ENCODE measurements around the gene SLC17A9. TPM values are rescaled to one million over a fixed set of nuclear protein-coding genes. Genes with fewer than 3 reads are reported as not detected.

SLC17A9 gene
- total RNA-seq, 1 experiment from 2014 or later = 37.6 TPM

DNA sequence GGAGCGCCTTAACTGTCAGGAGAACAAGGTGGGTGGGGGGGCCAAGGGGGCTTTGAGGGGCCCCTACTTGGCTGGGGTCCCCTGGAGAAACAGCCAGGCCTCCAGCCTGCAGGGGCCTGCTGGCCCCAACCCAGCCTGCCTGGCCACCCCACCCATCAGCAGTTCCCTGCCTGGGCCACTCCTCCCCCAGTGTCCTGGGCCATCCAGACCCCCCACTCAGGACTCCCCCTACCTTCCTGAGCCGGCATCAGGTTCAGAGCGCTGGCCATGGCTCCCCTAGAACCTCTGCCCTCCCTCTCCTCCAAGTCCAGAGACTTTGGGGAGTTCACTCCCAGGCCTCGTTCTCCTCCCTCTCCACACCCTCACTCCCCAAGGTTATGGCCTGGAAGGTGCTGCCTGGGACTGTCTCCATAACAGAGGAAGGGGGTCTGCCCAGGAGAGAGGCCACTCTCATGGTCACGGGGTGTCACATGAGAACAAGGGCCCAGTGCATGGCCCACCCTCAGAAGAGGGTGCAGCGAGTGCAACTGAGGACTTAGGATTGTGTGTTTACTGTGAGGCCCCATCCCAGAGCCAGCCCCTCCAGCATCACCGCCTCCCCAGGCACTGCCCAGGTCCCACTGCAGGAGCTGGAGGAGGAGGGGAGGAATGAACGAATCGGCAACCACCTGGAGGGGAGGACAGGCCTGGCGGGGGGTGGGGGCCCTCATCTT is 6.0 kb downstream of the SLC17A9 start:
- CTCF ChIA-PET = no interaction called here
- POLR2A ChIA-PET = interaction anchor here (0.5 kb wide), 1 partner anchor 14 kb away, joined by 3 read pairs; no protein-coding TSS in a partner anchor
- RAD21 ChIA-PET (ENCODE audit: low non-redundant PET in 1 of 2, low total read pairs in 2 of 2, uncharacterized antibody in 2 of 2, unreplicated experiment in 2 of 2) = no interaction called here

More for the DNA sequence above, 6.0 kb downstream of the SLC17A9 start:
- Histone ChIP-seq H3K9me2 (ENCODE audit: insufficient read depth) (no peaks in the 10 kb centered on the region), H3K4me1 (ENCODE audit: control insufficient read depth in 1 of 2, insufficient read depth in 2 of 2, low read length in 2 of 2) (peaks cover 0 to 3% of the 10 kb centered on the region in 2 experiments; a peak in 3 of 4 replicates), H3K4me3 (replicated peaks in 1 of 2; ENCODE audit: low read depth in 1 of 2, low read length in 2 of 2) (no peak overlapping the region), H3K27ac (ENCODE audit: low read depth, low read length) (no peak overlapping the region), H2AFZ (ENCODE audit: low read depth, low read length, poor library complexity, severe bottlenecking) (no peak overlapping the region), H3K9ac (ENCODE audit: low read length) (no peak overlapping the region), H4K20me1 (ENCODE audit: insufficient read depth) (no peaks in the 10 kb centered on the region), H3K9me3 (ENCODE audit: control insufficient read depth in 1 of 2, insufficient read depth in 1 of 2, low read depth in 1 of 2, low read length in 2 of 2) (no peaks in the 10 kb centered on the region), H3K4me2 (ENCODE audit: low read length) (no peak overlapping the region), H3K27me3 (ENCODE audit: insufficient read depth, low read length) (no peaks in the 10 kb centered on the region), H3K36me3 (ENCODE audit: control insufficient read depth in 1 of 2, insufficient read depth in 2 of 2, low read length in 2 of 2) (peaks cover 0 to 5% of the 10 kb centered on the region in 2 experiments; a peak in 1 of 4 replicates), H3K79me2 (ENCODE audit: insufficient read depth, low read length) (peaks cover 23% of the 10 kb centered on the region; the same call in 1 of the 2 replicates)
- DNase-seq (ENCODE audit: low read depth, low spot score) (no peak), ATAC-seq (no peak)
- TF ChIP-seq, protein P1, sequence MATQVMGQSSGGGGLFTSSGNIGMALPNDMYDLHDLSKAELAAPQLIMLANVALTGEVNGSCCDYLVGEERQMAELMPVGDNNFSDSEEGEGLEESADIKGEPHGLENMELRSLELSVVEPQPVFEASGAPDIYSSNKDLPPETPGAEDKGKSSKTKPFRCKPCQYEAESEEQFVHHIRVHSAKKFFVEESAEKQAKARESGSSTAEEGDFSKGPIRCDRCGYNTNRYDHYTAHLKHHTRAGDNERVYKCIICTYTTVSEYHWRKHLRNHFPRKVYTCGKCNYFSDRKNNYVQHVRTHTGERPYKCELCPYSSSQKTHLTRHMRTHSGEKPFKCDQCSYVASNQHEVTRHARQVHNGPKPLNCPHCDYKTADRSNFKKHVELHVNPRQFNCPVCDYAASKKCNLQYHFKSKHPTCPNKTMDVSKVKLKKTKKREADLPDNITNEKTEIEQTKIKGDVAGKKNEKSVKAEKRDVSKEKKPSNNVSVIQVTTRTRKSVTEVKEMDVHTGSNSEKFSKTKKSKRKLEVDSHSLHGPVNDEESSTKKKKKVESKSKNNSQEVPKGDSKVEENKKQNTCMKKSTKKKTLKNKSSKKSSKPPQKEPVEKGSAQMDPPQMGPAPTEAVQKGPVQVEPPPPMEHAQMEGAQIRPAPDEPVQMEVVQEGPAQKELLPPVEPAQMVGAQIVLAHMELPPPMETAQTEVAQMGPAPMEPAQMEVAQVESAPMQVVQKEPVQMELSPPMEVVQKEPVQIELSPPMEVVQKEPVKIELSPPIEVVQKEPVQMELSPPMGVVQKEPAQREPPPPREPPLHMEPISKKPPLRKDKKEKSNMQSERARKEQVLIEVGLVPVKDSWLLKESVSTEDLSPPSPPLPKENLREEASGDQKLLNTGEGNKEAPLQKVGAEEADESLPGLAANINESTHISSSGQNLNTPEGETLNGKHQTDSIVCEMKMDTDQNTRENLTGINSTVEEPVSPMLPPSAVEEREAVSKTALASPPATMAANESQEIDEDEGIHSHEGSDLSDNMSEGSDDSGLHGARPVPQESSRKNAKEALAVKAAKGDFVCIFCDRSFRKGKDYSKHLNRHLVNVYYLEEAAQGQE (IDR thresholded peaks at IDR 0.05; ENCODE audit: low read depth) = no peak
- TF ChIP-seq EZH2 (IDR thresholded peaks at IDR 0.05) (no peak), CBX3 (IDR thresholded peaks at IDR 0.05; ENCODE audit: low read depth) (no peak), POLR2A (IDR thresholded peaks at IDR 0.05; ENCODE audit: borderline replicate concordance, extremely low read depth, insufficient read depth, insufficient read length) (no peak)
- BruUV-seq (replicated peaks) = no TSS peak
- intact Hi-C loops (cut with micrococcal nuclease) = no loop called here
